GM21825 (cell line): ENCODE data around the gene MRPL4.
"Not testable (repeated sequence)": the region's sequence is repeated elsewhere in the genome, so short reads cannot be mapped to it uniquely, and the experiment has no call there.

Experiments
- ATAC-seq: cut with Tn5 transposase; IDR thresholded peaks from one replicate; pipeline ENCODE4 v1.9.1; 2021; ENCODE audit warnings: mild to moderate bottlenecking, moderate library complexity; ENCODE audit not compliant: unreplicated experiment

MRPL4 gene

GRCh38 chr19:10259162-10259905 lies 7.3 kb downstream of the MRPL4 start:
- ATAC-seq, result no peak

- no peak for ATAC-seq
These were observed 8.1 kb downstream of the MRPL4 start for GRCh38 chr19:10260141-10260584.

DNA sequence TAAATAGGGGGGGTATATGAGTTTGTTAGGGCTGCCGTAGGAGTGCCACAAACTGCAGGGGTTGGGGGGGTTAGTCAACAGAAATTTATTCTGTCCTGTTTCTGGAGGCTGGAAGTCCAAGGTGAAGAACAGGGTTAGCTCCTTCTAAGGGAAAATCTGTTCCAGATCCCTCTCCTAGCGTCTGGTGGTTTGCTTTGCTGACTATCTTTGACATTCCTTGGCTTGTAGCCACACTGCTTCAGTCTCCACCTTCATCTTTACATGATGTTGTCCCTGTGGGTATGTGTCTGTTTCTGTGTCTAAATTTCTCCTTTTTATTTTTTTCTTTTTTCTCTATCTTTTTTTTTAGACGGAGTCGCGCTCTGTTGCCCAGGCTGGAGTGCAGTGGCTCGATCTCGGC lies 10.8 kb downstream of the MRPL4 start:
- no peak for ATAC-seq

- ATAC-seq, result no peak
These were observed 14.7 kb downstream of the MRPL4 start for GRCh38 chr19:10266706-10267105.

- ATAC-seq, result no peak
These were observed 16.1 kb downstream of the MRPL4 start for GRCh38 chr19:10268071-10268470.

GRCh38 chr19:10269333-10270179 lies 17.5 kb downstream of the MRPL4 start:
- ATAC-seq, result peak; percentile 41

GRCh38 chr19:10270180-10270615 lies 18.2 kb downstream of the MRPL4 start:
- peak; percentile 38 for ATAC-seq

- peak; percentile 44 for ATAC-seq
These were observed 18.8 kb downstream of the MRPL4 start, which contains the start of gene ICAM1 for GRCh38 chr19:10270616-10271394. Gene ICAM1, plus strand, starts transcription at chr19:10271120. Its CDS starts 40 bp downstream, at chr19:10271160.

- peak; percentile 11 for ATAC-seq
These were observed 19.6 kb downstream of the MRPL4 start for GRCh38 chr19:10271543-10272086.

DNA sequence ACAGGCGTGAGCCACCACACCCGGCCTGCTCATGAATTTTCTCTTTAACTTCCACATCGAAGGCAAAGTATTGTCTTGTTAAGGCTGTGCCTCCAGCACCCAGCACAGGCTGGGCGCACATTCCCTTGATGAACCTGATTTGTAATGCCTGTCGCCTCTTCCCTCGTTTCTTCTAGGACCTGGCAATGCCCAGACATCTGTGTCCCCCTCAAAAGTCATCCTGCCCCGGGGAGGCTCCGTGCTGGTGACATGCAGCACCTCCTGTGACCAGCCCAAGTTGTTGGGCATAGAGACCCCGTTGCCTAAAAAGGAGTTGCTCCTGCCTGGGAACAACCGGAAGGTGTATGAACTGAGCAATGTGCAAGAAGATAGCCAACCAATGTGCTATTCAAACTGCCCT lies 22.6 kb downstream of the MRPL4 start:
- no peak for ATAC-seq

DNA sequence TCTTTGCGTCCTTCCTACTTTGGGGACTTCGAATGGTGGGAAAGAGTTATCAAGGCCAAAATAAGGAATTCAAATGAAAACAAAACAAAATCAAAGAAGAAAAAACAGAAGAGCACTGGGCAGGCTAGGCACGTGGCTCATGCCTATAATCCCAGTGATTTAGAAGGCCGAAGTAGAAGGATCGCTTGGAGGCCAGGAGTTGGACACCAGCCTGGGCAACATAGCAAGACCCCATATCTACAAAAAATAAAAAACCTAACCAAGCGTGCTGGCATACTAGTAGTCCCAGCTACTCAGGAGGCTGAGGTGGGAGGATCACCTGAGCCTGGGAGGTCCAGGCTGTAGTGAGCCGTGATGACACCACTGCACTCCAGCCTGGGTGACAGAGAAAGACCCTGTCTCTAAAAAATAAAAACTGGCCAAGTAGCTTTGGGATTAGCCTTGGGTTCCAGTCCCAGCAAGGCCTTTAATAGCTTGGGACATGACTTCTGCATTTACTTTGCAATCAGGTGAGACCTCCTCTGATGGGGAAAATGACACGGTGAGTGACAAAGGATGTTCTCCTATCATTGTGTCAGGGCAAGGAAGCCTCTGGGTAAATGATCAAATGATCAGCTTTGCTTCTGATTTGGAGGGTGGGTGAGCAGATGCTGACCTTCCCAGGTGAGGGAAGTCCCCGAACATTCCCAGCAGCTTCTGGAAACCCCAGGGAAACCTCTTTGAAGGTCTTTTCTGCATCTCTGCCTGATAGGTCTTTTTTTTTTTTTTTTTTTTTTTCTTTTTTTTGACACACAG lies 26.0 kb downstream of the MRPL4 start:
- ATAC-seq, result no peak

GRCh38 chr19:10278935-10279334 lies 26.9 kb downstream of the MRPL4 start:
- no peak for ATAC-seq

GRCh38 chr19:10279737-10280442 lies 27.9 kb downstream of the MRPL4 start:
- ATAC-seq, result no peak

GRCh38 chr19:10282043-10282442 lies 30.0 kb downstream of the MRPL4 start:
- ATAC-seq, result not testable (repeated sequence)

- ATAC-seq, result no peak
These were observed 31.5 kb downstream of the MRPL4 start for GRCh38 chr19:10283301-10284064.

DNA sequence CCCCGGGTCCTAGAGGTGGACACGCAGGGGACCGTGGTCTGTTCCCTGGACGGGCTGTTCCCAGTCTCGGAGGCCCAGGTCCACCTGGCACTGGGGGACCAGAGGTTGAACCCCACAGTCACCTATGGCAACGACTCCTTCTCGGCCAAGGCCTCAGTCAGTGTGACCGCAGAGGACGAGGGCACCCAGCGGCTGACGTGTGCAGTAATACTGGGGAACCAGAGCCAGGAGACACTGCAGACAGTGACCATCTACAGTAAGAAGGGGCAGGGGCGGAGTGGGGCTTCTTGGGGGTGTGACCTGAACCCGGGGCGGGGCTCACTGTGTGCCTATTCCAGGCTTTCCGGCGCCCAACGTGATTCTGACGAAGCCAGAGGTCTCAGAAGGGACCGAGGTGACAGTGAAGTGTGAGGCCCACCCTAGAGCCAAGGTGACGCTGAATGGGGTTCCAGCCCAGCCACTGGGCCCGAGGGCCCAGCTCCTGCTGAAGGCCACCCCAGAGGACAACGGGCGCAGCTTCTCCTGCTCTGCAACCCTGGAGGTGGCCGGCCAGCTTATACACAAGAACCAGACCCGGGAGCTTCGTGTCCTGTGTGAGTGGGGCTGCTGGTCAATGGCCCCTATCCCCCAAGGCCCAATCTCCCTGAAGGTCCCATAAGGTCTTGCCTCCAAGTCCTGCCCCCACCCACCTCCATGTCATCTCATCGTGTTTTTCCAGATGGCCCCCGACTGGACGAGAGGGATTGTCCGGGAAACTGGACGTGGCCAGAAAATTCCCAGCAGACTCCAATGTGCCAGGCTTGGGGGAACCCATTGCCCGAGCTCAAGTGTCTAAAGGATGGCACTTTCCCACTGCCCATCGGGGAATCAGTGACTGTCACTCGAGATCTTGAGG lies 32.3 kb downstream of the MRPL4 start:
- no peak for ATAC-seq

- no peak for ATAC-seq
These were observed 32.9 kb downstream of the MRPL4 start for GRCh38 chr19:10284960-10285278.

GRCh38 chr19:10285393-10285792 lies 33.4 kb downstream of the MRPL4 start:
- ATAC-seq, result no peak
